HEK293T (cell line): ENCODE measurements around the gene ODAD4.

ENCODE experiments used
- ARNT ChIP-seq: fragments of 450-650 bp; IDR thresholded peaks from 2 replicates; pipeline ENCODE4 v1.6.1; 2017; ENCODE audit warnings: mild to moderate bottlenecking
- BHLHE40 ChIP-seq: fragments of 450-650 bp; IDR thresholded peaks from 2 replicates; pipeline ENCODE4 v1.6.1; 2016; ENCODE audit warnings: mild to moderate bottlenecking, moderate library complexity, borderline replicate concordance
- ELF4 ChIP-seq: fragments of 450-650 bp; IDR thresholded peaks from 2 replicates; pipeline ENCODE4 v1.6.1; 2017; ENCODE audit warnings: antibody characterized with exemption
- FOXA1 ChIP-seq: fragments of 450-650 bp; IDR thresholded peaks from 2 replicates; pipeline ENCODE4 v1.6.1; 2016; ENCODE audit warnings: mild to moderate bottlenecking
- FOXK2 ChIP-seq: fragments of 450-650 bp; IDR thresholded peaks from 2 replicates; pipeline ENCODE4 v1.6.1; 2016; ENCODE audit warnings: mild to moderate bottlenecking
- FOXM1 ChIP-seq: fragments of 450-650 bp; IDR thresholded peaks from 2 replicates; pipeline ENCODE4 v1.6.1; 2017; ENCODE audit warnings: mild to moderate bottlenecking, borderline replicate concordance
- HDGF ChIP-seq: fragments of 450-650 bp; IDR thresholded peaks from 2 replicates; pipeline ENCODE4 v1.6.1; 2017; ENCODE audit warnings: antibody characterized with exemption, borderline replicate concordance
- LEF1 ChIP-seq: fragments of 450-650 bp; IDR thresholded peaks from 2 replicates; pipeline ENCODE4 v1.6.1; 2017; ENCODE audit warnings: mild to moderate bottlenecking, borderline replicate concordance
- NFRKB ChIP-seq: fragments of 450-650 bp; IDR thresholded peaks from 2 replicates; pipeline ENCODE4 v1.6.1; 2016; ENCODE audit warnings: mild to moderate bottlenecking, moderate library complexity
- PKNOX1 ChIP-seq: fragments of 450-650 bp; IDR thresholded peaks from 2 replicates; pipeline ENCODE4 v1.6.1; 2016
- SP1 ChIP-seq: fragments of 450-650 bp; IDR thresholded peaks from 2 replicates; pipeline ENCODE4 v1.6.1; 2017
- SUZ12 ChIP-seq: fragments of 450-650 bp; IDR thresholded peaks from 2 replicates; pipeline ENCODE4 v1.6.1; 2016; ENCODE audit warnings: mild to moderate bottlenecking
- TARDBP ChIP-seq: fragments of 450-650 bp; IDR thresholded peaks from 2 replicates; pipeline ENCODE4 v1.6.1; 2016
- ZNF384 ChIP-seq: fragments of 450-650 bp; IDR thresholded peaks from 2 replicates; pipeline ENCODE4 v1.6.1; 2016

GRCh38 chr17:41895617-41896016, 34.8 kb upstream of the ODAD4 start:
- TF ChIP-seq FOXM1 (no peak), LEF1 (no peak), BHLHE40 (no peak), PKNOX1 (no peak), FOXK2 (no peak), FOXA1 (no peak), HDGF (no peak), TARDBP (no peak), ZNF384 (no peak), SUZ12 (no peak), ELF4 (no peak), SP1 (no peak), NFRKB (no peak), ARNT (no peak)
